Stimulated activated naive CD8-positive, alpha-beta T cell treated with anti-CD3 and anti-CD28 coated beads, Interleukin-15, Interleukin-2, amounts not matched to agents 100 U/mL and 50 U/mL, for 24 hours (primary cell): ENCODE measurements around the gene TRMT11.
"Not testable (repeated sequence)": the region's sequence is repeated elsewhere in the genome, so short reads cannot be mapped to it uniquely, and the experiment has no call there.

Experiments
- ATAC-seq: fragments of 150-1000 bp; cut with Tn5 transposase; one replicate; pipeline ENCODE4 v1.10.0; 2021
- DNase-seq: peaks from one replicate; pipeline ENCODE4 v3.0.0; 2021

The TRMT11 gene

GRCh38 chr6:125986301-125987025 is at the start of gene TRMT11:
TRMT11 (plus strand) TSS chr6:125986540; CDS start chr6:125986551, 11 bp downstream.
- DNase-seq (peak; percentile 86), ATAC-seq (peak; percentile 97)

- DNase-seq (no peak), ATAC-seq (no peak)
Observed at GRCh38 chr6:125939026-125939425, 47.3 kb upstream of the TRMT11 start.

GRCh38 chr6:125939791-125940190 is 46.5 kb upstream of the TRMT11 start:
- no peak for DNase-seq
- no peak for ATAC-seq

GRCh38 chr6:125940247-125941041 is 45.9 kb upstream of the TRMT11 start:
- no peak for DNase-seq

GRCh38 chr6:125942672-125943527 is 43.4 kb upstream of the TRMT11 start:
- DNase-seq (no peak), ATAC-seq (no peak)

More at GRCh38 chr6:125940247-125941041, 45.9 kb upstream of the TRMT11 start:
- ATAC-seq = no peak

- ATAC-seq = no peak
- DNase-seq = no peak
Observed at GRCh38 chr6:125943528-125944433, 42.6 kb upstream of the TRMT11 start.

GRCh38 chr6:125944434-125944816 is 41.9 kb upstream of the TRMT11 start:
- ATAC-seq = no peak
- no peak for DNase-seq

- no peak for ATAC-seq
- no peak for DNase-seq
Observed at GRCh38 chr6:125944896-125945295, 41.4 kb upstream of the TRMT11 start.

- ATAC-seq = no peak
- no peak for DNase-seq
Observed at GRCh38 chr6:125945378-125946141, 40.8 kb upstream of the TRMT11 start.

- ATAC-seq (no peak), DNase-seq (no peak)
Observed at GRCh38 chr6:125947615-125948014, 38.7 kb upstream of the TRMT11 start.

GRCh38 chr6:125948455-125948854 is 37.9 kb upstream of the TRMT11 start:
- DNase-seq = no peak

GRCh38 chr6:125949069-125949468 is 37.3 kb upstream of the TRMT11 start:
- ATAC-seq (no peak), DNase-seq (no peak)

More at GRCh38 chr6:125948455-125948854, 37.9 kb upstream of the TRMT11 start:
- no peak for ATAC-seq

- no peak for DNase-seq
- ATAC-seq = peak; percentile 44
Observed at GRCh38 chr6:125950293-125950692, 36.0 kb upstream of the TRMT11 start.

- DNase-seq, ATAC-seq: not testable (repeated sequence)
Observed at GRCh38 chr6:125950716-125951115, 35.6 kb upstream of the TRMT11 start.

- ATAC-seq (no peak), DNase-seq (no peak)
Observed at GRCh38 chr6:125951323-125951722, 35.0 kb upstream of the TRMT11 start.

- ATAC-seq = no peak
- peak; percentile 36 for DNase-seq
Observed at GRCh38 chr6:125952764-125953501, 33.4 kb upstream of the TRMT11 start.

GRCh38 chr6:125953502-125953875 is 32.9 kb upstream of the TRMT11 start:
- no peak for DNase-seq
- ATAC-seq = no peak

GRCh38 chr6:125954735-125955339 is 31.5 kb upstream of the TRMT11 start:
- no peak for DNase-seq
- ATAC-seq = no peak

GRCh38 chr6:125955973-125956372 is 30.4 kb upstream of the TRMT11 start:
- DNase-seq = no peak
- ATAC-seq = no peak
